Measurements from ENCODE around the gene PRSS50.

The PRSS50 gene

DNA sequence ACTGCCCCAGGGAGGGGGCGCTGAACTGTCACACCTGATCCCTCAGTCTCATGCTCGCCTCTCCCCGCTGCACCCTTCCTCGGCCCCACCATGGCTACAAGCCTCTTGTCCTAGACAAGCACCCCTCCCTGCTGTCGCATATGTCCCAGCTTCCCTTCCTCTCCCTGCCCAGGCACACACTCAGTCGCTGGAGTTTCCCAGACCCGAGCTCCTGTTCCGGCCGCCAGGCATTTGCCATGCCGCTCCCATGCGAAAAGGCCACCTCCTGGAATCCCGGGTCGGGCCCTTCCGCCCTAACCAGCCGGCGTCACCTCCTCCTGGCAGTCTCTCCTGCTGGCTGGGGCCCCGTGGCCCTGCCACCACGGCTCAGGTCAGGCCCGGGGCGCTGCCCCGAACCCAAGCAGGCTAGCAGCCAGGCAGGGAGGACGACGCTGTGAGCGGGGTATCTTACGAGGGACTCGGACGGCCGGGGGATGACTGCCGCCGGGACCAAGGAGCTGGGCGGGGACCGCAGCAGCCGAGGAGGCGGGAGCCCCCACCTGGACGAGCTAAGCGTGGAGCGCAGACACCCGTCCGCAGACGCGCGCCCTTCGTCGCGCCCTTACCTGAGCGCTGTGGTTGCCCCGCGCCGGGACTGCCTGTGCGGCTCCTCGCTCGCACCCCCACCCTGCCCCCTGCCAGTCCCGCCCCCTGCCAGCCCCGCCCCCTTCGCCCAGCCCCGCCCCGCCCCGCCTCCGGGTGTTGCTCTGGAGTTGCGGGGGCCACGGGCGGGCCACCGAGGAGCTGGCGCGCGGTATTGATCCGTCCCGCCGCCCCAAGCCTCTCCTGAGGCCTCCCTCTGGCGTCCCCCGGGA lies 24.4 kb downstream of the PRSS50 start, which contains the start of gene ALS2CL:
TSS of gene ALS2CL (minus strand) at position 642 of the 854 bp plus-strand sequence. CDS start 4,239 bp downstream, outside the sequence.
- DNase-seq = peak in 15 of 51 donors; percentile 12 to 44 (median 28)

DNA sequence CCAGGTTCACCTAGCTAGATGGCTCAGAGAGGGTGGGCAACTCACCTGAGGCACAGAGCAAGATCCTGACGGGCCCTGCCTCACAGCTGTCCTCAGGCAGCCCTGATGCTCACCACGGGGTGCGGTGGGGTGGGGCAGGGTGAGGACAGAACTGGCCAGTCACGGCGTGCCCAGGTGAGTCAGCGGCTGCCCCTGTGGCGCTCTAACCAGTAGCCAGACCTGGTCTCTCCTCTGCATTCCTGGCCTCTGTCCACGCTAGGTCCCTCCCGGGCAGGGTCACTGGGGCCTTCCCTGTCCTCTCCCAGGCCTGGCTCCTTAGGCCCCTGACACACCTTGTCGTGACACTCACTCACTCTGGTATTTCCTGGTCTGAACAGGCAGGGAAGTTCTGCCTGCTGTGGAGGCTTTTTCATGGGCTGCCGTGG lies 25.1 kb downstream of the PRSS50 start:
- DNase-seq = no peak

DNA sequence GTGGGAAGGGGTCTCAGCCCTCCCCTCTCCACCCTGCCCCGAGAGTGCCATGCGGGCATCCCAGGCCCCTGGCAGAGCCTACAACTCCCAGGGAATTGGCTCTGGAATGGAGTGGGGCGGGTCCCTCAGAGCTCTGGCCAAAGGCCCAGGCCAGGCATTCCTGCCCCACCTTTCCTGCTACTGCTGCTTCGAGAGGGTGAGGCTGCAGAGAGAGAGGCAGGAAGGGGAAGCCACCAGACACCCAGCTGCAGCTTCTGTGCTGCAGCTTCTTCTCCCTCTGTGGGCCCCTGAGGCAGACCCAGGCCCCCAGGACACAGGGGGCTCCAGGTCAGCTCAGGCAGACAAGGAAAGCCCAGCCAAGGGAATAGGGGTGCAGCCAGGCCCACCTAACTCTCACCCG lies 26.9 kb downstream of the PRSS50 start:
- DNase-seq = no peak

DNA sequence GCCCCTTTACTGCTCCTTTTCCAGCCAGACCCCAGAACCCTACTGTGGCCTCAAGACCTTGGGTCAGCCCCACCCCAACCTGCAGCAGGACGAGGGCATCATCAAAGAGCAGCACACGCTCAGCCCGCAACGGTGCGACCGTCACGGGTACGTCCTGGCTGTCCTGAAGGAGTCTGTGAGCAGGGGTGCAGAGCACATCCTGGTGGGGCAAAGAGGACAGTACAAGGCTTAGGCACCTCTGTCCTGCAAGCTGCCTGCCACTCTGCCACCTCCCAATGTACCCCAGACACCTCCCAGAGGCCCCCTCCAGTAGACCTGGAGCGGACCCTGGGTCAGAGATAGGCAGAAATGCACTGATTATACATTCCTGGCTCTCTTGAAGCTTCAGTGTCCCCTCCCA lies 32.2 kb downstream of the PRSS50 start:
- no peak for DNase-seq

DNA sequence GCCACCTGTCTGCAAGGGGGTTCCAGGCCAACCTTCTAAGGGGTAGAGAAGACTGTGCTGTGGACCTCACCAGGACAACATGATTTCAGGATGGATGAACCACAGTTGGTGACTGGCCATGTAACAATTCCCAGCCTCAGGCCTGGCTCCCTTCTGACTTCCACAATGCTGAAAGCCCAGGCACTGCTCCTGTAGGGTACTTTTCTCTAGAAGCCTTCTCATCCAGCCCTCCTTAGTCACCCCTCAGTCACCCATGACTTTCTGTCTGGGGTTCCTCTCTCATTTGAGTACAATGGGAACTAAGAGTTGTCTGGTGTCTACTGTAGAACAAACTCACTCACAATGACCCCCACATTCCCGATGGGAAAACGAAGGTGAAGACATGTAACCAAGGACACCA lies 32.8 kb downstream of the PRSS50 start:
- no peak for DNase-seq

DNA sequence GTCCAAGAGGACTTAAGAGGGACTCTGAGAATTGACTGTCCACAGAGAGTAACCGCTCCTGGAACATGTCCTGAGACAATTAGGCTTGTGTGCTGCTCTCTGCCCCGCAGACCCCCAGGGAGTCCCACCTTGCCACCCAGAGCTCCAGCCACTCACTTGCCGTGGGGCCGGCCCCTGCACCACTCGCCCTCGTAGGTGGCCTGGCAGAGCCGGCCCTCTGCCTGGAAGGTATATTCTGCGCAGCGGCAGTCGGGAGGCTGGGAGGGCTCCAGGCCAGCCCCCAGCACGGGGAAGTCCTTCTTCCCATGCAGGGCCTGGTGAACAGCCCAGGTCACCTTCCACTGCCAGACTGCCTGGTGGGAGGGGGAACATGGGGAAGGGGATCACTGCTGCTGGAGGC lies 34.7 kb downstream of the PRSS50 start:
- no peak for DNase-seq

DNA sequence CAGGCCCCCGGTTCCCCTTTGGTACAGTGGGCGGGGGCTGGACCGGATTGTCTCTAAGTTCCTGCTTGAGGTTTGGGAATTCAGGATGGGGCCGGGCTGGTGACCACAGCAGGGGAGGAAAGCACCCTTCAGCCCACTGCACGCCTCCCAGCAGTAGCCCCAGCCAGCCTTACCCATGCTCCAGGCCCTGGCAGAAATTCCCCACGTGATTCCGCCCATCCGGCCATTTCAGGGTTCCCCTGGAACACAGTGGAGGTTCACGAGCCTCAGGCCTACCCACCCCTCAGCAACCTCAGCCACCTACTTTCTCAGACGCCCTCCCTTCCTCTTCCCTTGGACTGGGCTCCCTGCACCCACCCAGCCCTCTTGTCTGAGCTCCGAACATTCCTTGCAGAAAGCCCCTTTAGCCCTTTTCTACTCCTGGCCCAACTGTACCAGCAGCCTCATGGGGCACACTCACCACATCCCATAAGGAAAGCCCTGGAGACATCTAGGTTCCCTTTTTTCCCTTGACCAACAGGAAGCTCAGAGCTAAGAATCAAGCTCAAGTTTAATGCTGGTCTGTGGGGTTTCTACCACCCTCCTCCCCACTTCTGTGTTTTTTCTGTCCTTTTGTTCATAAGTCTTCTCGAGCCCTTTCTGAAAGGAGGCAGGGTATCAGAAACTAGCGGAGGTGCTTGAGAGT lies 35.7 kb downstream of the PRSS50 start:
- DNase-seq = no peak

DNA sequence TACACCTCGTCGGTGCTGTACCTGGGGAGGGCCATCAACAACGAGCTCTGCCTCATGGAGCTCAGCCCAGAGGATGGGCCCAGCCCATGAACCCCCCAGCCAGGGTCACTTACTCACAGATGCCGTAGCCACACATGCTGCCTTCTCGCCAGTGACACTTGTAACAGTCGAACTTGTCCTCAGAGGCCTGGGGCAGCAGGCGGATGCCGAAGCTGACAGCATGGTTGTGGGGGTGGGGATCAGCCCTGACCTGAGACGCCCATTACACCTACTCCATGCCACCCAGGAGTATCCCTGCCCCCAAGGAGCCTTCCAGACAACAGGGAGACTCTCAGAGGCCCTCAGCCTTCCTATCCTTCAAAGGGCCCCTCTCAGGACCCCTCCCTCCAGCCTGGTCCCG lies 36.3 kb downstream of the PRSS50 start:
- DNase-seq = no peak

DNA sequence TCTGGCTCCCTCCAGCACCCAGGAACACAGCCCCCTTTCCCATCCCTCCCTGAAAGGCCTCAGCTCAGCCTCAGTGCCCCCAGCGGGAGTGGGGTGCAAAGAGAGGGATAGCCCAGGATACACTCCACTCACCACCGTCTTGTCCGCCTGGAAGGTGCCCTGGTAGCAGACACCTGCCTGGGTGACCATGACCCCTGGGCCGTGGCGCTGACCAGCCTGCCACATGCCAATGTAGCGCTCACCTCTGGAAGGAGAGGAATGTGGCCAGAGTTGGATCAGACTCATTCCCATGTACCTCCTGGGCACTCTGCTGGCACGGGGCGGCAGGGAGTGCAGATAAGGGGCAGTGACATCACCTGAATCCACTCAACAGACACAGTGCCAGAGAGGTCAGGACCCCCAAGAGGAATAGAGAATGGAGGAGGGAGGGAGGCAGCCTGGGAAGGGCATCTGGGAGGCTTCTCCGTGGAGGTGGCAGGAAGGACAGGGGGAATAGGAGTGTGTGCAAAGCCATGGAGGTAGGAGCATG lies 37.3 kb downstream of the PRSS50 start:
- DNase-seq = no peak

DNA sequence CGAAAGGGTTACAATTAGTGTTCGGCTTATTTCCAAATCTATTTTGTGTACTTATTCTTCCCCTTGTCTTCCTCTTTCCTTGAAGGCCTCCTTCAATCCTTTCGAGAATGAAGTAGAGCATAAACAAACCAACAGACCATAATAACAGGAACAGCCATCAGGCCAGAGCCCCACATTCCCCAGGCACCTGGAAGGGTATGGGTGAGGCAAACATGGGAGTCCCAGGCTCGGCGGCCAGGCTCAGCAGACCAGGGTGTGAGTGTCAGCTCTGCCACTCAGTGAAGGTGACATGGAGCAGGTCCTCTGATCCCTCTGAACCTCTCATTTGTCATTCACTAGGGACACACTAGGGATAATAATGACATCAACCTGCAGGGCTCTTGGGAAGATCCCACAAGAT lies 38.0 kb downstream of the PRSS50 start:
- DNase-seq = no peak

DNA sequence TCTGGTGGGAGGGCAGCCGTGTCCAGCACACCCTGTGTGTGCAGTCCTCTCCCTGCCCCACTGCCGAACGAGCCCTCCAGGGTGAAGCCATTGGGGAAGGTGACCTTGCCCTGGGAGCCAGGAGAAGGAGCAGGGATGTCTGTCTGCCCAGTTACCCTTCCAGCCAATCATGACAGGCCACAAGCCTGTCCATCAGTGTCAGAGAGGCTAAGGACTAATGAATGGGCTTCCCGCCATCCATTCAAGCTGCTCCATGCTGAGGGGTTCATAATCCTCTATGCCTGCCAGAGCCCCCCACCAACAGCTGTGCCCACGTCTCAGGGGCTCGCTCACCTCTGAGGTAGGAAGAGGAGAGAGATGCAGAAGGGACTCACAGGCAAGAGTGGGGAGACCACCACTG lies 39.4 kb downstream of the PRSS50 start:
- DNase-seq = no peak

DNA sequence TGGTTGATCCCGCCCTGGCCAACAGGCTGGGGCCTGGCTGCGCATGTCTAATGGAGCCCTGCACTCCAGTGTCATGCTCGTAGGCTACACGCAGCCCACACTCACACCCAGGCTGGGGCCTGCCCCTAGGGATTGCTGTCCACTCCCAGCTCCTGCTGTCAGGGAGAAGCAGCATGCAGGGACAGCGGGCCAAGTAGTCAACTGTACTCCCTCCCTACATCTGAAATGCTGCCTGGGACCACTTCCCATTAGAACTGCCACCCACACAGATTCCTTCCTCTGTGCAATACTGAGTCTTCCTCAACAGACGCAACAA lies 40.3 kb downstream of the PRSS50 start:
- DNase-seq = no peak

DNA sequence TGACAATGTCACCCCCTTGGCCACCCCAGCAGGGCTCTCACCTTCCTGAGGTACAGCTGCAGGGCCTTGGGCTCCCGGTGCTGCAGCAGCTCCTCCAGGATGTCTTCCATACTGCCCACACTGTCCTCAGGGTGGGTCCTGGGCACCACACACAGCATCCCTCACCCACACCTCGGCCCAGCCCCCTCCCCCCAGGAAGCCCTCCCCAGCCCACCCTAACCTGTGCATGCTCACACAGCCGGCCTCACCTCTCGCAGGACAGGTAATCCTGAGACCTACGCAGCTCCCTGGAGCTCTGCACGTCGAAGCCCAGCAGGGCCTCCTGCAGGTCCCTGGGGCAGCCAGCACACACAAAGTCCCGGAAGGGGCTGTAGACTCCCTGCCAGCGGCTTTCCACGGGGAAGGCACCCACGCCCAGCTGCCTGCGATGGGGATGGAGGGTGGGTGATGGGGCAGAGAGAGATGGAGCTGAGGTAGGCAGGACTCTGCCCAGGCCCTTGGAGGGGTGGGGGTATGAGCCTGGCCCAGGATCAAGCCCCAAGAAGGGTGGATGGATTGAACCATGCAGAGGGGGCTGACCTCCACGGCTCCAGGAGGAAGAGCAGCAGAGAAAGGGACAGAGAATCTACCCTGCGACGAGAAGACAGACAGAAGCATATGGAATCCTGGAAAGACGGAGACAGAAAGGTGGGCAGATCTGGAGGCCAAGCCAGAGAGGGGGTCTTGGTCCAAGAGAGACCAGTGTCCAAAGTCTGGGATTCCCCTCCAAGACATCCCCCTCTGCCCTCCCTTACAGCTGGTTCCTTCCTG lies 40.9 kb downstream of the PRSS50 start:
- DNase-seq = no peak

DNA sequence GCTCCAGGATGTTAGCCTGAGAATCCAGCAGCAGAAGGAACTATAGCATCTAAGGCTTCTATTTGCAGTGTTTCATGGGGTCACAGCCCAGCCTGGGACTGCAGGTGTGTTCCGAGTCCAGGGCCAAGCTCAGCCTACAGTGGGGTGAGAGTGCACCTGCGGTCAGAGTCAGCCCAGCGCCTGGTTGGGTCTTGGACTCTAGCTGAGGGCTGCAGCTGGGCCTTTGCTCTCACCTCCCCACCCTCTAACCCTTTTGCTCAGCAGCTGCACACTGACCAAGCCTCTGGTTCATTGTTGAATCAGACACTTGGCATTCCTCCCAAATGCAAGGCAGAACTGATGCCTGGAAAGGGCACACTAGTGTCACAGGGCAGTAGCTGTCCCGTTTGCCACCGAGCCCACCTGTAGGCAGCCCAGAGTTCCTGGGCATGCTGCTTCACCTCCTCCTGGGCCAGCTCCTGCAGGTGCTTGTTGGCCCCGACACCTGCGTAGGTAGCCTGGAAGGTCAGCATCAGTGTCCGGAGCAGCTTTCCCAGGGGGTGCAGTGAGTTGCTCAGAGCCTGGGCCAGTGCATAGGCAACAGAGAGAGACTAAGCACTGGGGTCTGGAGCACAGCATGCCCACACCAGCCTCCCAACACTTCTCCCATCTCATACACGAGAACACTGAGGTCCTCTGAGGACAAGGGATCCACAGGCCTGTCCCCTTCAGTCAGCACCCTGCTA lies 41.7 kb downstream of the PRSS50 start:
- peak in 13 of 51 donors; percentile 7 to 50 (median 30) for DNase-seq

DNA sequence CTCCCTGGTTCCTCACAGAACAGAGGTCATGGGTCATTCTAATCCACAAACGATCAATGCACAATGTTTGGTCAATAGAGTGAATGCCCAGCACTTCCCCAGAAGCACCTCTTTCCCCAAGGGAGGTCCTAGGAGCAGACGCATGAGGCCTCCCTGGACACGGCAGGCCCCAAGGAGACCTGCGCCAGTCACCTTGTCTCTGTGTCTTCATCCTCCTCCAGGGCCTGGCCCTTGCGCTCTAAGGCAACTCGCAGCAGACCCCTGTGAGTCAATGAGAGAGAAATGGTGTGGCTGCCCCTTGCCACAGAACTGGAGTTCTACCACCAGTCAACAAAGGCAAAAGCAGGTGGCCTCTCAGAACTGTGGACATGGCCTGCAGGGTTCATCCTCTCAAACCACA lies 42.2 kb downstream of the PRSS50 start:
- DNase-seq = no peak

DNA sequence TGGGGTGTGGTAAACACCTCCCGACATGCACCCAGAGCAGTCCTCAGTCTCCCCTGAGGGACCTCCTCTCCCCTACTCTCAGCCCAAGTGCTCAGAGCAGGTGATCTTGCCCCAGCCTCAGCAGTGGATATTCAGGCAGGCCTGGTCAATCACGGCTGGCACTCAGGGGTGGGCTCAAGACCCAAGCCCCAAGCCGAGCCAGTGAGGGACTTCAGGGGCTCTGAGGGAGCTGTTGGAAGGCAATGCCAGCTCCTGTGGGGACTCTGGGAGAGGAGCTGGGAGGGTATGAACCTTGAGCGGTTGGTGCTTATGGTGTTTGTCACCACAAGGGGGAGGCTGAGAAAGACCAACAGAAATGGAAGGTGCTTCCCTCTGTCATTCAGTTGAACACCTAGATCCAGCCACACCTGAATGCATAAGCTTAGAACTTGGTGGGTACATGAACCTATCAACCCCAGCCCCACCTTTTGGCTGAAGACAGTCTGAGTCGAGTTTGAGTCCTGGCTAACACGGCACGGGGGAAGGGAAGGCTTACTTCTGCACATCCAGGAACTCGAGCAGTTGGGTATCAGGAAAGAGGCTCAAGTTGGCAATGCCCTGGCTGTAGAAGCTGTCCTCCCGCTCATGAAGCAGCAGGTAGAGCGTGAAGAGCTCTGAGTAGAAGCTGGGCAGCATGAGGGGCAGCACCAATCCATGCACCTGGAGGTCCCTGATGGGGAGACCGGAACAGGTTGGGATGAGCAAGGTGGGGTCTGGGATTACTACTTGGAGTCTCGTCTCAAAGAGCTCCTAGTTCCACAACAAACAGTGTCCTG lies 43.4 kb downstream of the PRSS50 start:
- no peak for DNase-seq

DNA sequence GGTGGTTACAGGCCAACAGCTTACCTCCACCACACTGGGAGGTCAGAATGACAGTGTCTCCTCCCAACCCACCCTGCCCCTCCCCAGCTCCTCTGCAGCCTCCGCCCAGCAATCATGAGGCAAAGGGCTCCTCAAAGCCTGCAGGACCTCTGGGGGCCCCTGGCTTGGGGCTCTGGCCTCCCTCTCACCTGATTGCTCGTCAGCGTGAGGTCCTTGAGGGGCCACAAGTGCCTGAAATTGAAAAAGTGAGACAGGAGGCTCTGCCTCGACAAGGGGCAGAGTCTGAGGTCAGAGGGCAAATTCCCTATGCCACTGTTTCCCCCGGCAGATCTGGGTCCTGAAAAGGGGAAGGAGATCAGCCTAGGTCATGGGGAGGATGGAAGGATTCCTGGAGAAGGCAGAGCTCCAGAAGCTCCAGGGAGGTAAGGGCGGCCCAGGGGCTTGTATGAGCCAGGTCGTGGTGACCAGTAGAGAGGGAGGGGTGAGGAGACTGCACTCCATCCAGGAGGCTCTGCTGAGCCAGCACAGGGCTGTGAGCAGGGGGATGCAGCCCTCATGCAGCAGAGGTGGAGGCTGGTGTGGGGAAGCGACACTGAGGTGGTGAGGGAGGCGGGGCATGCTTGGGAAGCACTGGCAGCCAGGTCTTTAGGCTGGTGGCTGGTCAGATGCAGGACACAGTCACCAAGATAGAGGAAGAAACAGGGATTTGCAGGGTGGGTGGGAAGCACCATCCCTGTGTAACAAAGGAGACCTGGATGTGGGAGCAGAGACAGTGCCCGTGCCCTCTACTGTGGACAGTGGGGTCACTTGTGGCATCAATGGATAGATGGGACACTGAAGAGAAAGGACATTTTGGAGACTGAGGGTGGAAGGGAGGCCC lies 44.3 kb downstream of the PRSS50 start:
- DNase-seq = no peak

DNA sequence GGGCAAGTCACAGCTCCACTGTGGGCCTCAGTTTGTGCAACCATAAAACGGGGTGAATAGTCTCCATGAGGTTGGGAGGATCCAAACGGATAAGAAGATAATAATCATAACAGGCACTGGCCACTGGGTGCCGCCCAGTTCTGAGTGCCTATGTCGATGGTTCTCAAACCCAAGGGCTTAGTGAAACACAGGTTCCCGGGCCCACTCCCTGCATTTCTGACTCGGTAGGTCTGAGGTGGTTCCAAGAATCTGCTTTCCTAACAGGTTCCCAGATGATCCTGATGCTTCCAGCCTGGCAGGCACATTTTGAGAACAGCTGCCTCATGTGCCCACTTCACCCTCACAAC lies 45.3 kb downstream of the PRSS50 start:
- no peak for DNase-seq

Measured in hypothalamus (tissue), 51 donors.